ENCODE data around the gene MEFV. TPM values are rescaled to one million over a fixed set of nuclear protein-coding genes. Genes with fewer than 3 reads are reported as not detected.

MEFV gene
- total and polyA plus RNA-seq, 10 of the 15 experiments (the other 5 are each of a cell fraction or from before 2014, with no cell fraction given): 0.03 to 0.11 (median 0.09) TPM; not detected in 5

- no peak for TF ChIP-seq ZBTB33 (IDR thresholded peaks at IDR 0.05)
Observed at GRCh38 chr16:3220839-3221238, 35.6 kb downstream of the MEFV start (continued).

- CTCF ChIA-PET: no interaction called here
- H3K27me3 ChIP-seq (replicated peaks in 1 of 2; ENCODE audit: control insufficient read depth in 2 of 2, insufficient read depth in 2 of 2, low read length in 1 of 2): no peaks in the 10 kb centered on the region
Observed at GRCh38 chr16:3216263-3216640, 40.2 kb downstream of the MEFV start.

More at GRCh38 chr16:3216263-3216640, 40.2 kb downstream of the MEFV start:
- no peak for DNase-seq (ENCODE audit: low read depth, low spot score)
- Histone ChIP-seq H4K20me1 (ENCODE audit: control insufficient read depth, insufficient read depth) (no peaks in the 10 kb centered on the region), H3K4me2 (ENCODE audit: control insufficient read depth, insufficient read depth) (no peak overlapping the region), H2AFZ (ENCODE audit: control insufficient read depth, low read depth, low read length) (no peak overlapping the region), H3K4me1 (ENCODE audit: control insufficient read depth, insufficient read depth, low read length) (peaks cover 4% of the 10 kb centered on the region), H3K27ac (ENCODE audit: control insufficient read depth, insufficient read depth) (no peak overlapping the region), H3K4me3 (no peak overlapping the region), H3K79me2 (ENCODE audit: control insufficient read depth, insufficient read depth, low read length) (no peaks in the 10 kb centered on the region), H3K9me3 (replicated peaks; ENCODE audit: control insufficient read depth, insufficient read depth, low read length) (no peaks in the 10 kb centered on the region; the same call in 2 of the 3 replicates), H3K36me3 (ENCODE audit: control insufficient read depth in 2 of 2, insufficient read depth in 2 of 2, low read length in 1 of 2) (no peaks in the 10 kb centered on the region), H3K9ac (ENCODE audit: control insufficient read depth, insufficient read depth, low read length) (no peak overlapping the region)
- BruUV-seq (replicated peaks): no TSS peak
- in situ Hi-C loops (cut with MboI) (no loop called here), intact Hi-C loops (cut with micrococcal nuclease; ENCODE audit: unreplicated experiment) (no loop called here)
- POLR2A ChIA-PET: no interaction called here
- SMC1A ChIA-PET (ENCODE audit: uncharacterized antibody, unreplicated experiment): interaction anchor here (0.6 kb wide), 1 partner anchor 1845 kb away, joined by 3 read pairs; no protein-coding TSS in a partner anchor
- no peak for FAIRE-seq
- no peak for ATAC-seq
- WGBS (ENCODE audit: insufficient coverage, insufficient replicate concordance, low lambda C conversion rate, missing lambda C conversion rate): 2% methylated on average over 3 of the region's 3 CpGs
- RAD21 ChIA-PET (ENCODE audit: unreplicated experiment): no interaction called here
- no peak for TF ChIP-seq CHD1 (IDR thresholded peaks at IDR 0.05; ENCODE audit: low read depth, low read length)
- TF ChIP-seq MYC (IDR thresholded peaks at IDR 0.05; ENCODE audit: insufficient read depth, insufficient read length, insufficient replicate concordance, low read length, severe bottlenecking): no peak
- TF ChIP-seq YBX1 (IDR thresholded peaks at IDR 0.05): no peak
- TF ChIP-seq CBFB (IDR thresholded peaks at IDR 0.05; ENCODE audit: low read depth): no peak
- no peak for TF ChIP-seq MXI1 (IDR thresholded peaks at IDR 0.05; ENCODE audit: low read depth, low read length)
- no peak for TF ChIP-seq MYB (IDR thresholded peaks at IDR 0.05; ENCODE audit: borderline replicate concordance, low read depth, low read length)
- TF ChIP-seq ZBTB11 (CRISPR knock-in tag; IDR thresholded peaks at IDR 0.05): no peak
- no peak for TF ChIP-seq EP300 (IDR thresholded peaks at IDR 0.05; ENCODE audit: borderline replicate concordance in 1 of 2, control insufficient read depth in 1 of 2, low read depth in 2 of 2, low read length in 2 of 2)
- TF ChIP-seq NRF1 (conservative IDR thresholded peaks at IDR 0.05; ENCODE audit: low read depth, low read length): no peak
- no peak for TF ChIP-seq TBL1XR1 (IDR thresholded peaks at IDR 0.05; ENCODE audit: low read depth, low read length)
- TF ChIP-seq ASH2L (IDR thresholded peaks at IDR 0.05; ENCODE audit: borderline replicate concordance, low read depth): no peak
- TF ChIP-seq LARP7 (IDR thresholded peaks at IDR 0.05): no peak
